Measurements from ENCODE around the gene RAPGEF4. TPM values are rescaled to one million over a fixed set of nuclear protein-coding genes. Genes with fewer than 3 reads are reported as not detected.

The RAPGEF4 gene
- polyA plus RNA-seq, 3 donors, result not detected

GRCh38 chr2:172861656-172862476, 126.2 kb downstream of the RAPGEF4 start:
- intact Hi-C loops (cut with micrococcal nuclease), result no loop called here
- Mint-ChIP-seq H3K4me3 (no peak overlapping the region), H3K4me1 (no peaks in the 10 kb centered on the region), H3K27me3 (ENCODE audit: low read depth in 3 of 3) (peaks cover 9 to 27% (median 20%) of the 10 kb centered on the region in 3 donors), H3K36me3 (no peaks in the 10 kb centered on the region), H3K9me3 (no peaks in the 10 kb centered on the region), H3K27ac (no peak overlapping the region)
- Histone ChIP-seq H3K4me3 (replicated peaks in 1 of 3; ENCODE audit: low read depth in 2 of 3, low read length in 3 of 3) (no peak overlapping the region), H2AFZ (ENCODE audit: insufficient read depth, low read depth, low read length, poor library complexity, severe bottlenecking) (no peak overlapping the region), H3K79me2 (ENCODE audit: insufficient read depth, low read length) (no peaks in the 10 kb centered on the region), H4K20me1 (ENCODE audit: insufficient read depth, low read length) (no peaks in the 10 kb centered on the region), H3K9me3 (replicated peaks in 1 of 2; ENCODE audit: control insufficient read depth in 1 of 2, insufficient read depth in 1 of 2, low read length in 2 of 2) (no peaks in the 10 kb centered on the region), H3K27ac (ENCODE audit: low read depth in 1 of 2, low read length in 2 of 2) (no peak overlapping the region), H3K4me2 (replicated peaks; ENCODE audit: extremely low read depth, low read length, poor library complexity, severe bottlenecking) (no peak overlapping the region), H3K9ac (ENCODE audit: insufficient read depth, low read length, poor library complexity, severe bottlenecking) (no peak overlapping the region), H3K4me1 (ENCODE audit: control insufficient read depth in 1 of 2, insufficient read depth in 2 of 2, low read length in 2 of 2) (no peaks in the 10 kb centered on the region), H3K36me3 (replicated peaks in 1 of 2; ENCODE audit: control insufficient read depth in 1 of 2, insufficient read depth in 2 of 2, low read length in 2 of 2) (no peaks in the 10 kb centered on the region), H3K27me3 (ENCODE audit: control insufficient read depth in 2 of 2, insufficient read depth in 2 of 2, low read length in 2 of 2) (peaks cover 13 to 16% of the 10 kb centered on the region in 2 donors)
- WGBS (ENCODE audit: insufficient coverage), result 82% methylated on average over 3 of the region's 7 CpGs
- no peak for DNase-seq
- no peak for TF ChIP-seq CTCF (IDR thresholded peaks at IDR 0.05)

GRCh38 chr2:172863341-172863740, 127.7 kb downstream of the RAPGEF4 start:
- no peaks in the 10 kb centered on the region for H3K4me1 ChIP-seq (ENCODE audit: control insufficient read depth in 1 of 2, insufficient read depth in 2 of 2, low read length in 2 of 2)

More at GRCh38 chr2:172863341-172863740, 127.7 kb downstream of the RAPGEF4 start:
- Histone ChIP-seq H4K20me1 (ENCODE audit: insufficient read depth, low read length) (no peaks in the 10 kb centered on the region), H3K9me3 (replicated peaks in 1 of 2; ENCODE audit: control insufficient read depth in 1 of 2, insufficient read depth in 1 of 2, low read length in 2 of 2) (no peaks in the 10 kb centered on the region), H3K27ac (ENCODE audit: low read depth in 1 of 2, low read length in 2 of 2) (no peak overlapping the region), H3K79me2 (ENCODE audit: insufficient read depth, low read length) (no peaks in the 10 kb centered on the region), H3K4me3 (replicated peaks in 1 of 3; ENCODE audit: low read depth in 2 of 3, low read length in 3 of 3) (no peak overlapping the region), H3K4me2 (replicated peaks; ENCODE audit: extremely low read depth, low read length, poor library complexity, severe bottlenecking) (no peak overlapping the region), H3K27me3 (ENCODE audit: control insufficient read depth in 2 of 2, insufficient read depth in 2 of 2, low read length in 2 of 2) (peaks cover 13 to 16% of the 10 kb centered on the region in 2 donors), H3K9ac (ENCODE audit: insufficient read depth, low read length, poor library complexity, severe bottlenecking) (no peak overlapping the region), H3K36me3 (replicated peaks in 1 of 2; ENCODE audit: control insufficient read depth in 1 of 2, insufficient read depth in 2 of 2, low read length in 2 of 2) (no peaks in the 10 kb centered on the region), H2AFZ (ENCODE audit: insufficient read depth, low read depth, low read length, poor library complexity, severe bottlenecking) (no peak overlapping the region)
- peaks cover 9 to 24% (median 20%) of the 10 kb centered on the region in 3 donors for H3K27me3 Mint-ChIP-seq (ENCODE audit: low read depth in 3 of 3)
- intact Hi-C loops (cut with micrococcal nuclease), result no loop called here
- TF ChIP-seq CTCF (IDR thresholded peaks at IDR 0.05), result no peak
- WGBS (ENCODE audit: insufficient coverage), result no CpG with 5 or more reads among the region's 2 CpGs
- DNase-seq, result no peak
- H3K4me1 Mint-ChIP-seq, result no peaks in the 10 kb centered on the region
- H3K27ac Mint-ChIP-seq, result no peak overlapping the region
- H3K9me3 Mint-ChIP-seq, result no peaks in the 10 kb centered on the region
- no peak overlapping the region for H3K4me3 Mint-ChIP-seq
- no peaks in the 10 kb centered on the region for H3K36me3 Mint-ChIP-seq
